Breast epithelium (tissue), 3 donors: ENCODE results near the gene SRPX.

Experiments
- POLR2A ChIP-seq: fragments of 450-650 bp; IDR thresholded peaks from one replicate; pipeline ENCODE4 v1.6.1; 2016; ENCODE audit warnings: antibody characterized with exemption, mild to moderate bottlenecking, moderate library complexity
- POLR2AphosphoS5 ChIP-seq, 3 donors: sonication (generic); formaldehyde crosslinking; IDR thresholded peaks; one replicate each; pipeline ENCODE4 v1.6.1; 2017; ENCODE audit warnings: antibody characterized with exemption in 3 of 3
- TF ChIP-seq, protein P1 (sequence below), 3 donors: fragments of 450-650 bp; IDR thresholded peaks; one replicate each; pipeline ENCODE4 v1.5.1; 2016 to 2017; ENCODE audit warnings: antibody characterized with exemption in 3 of 3, mild to moderate bottlenecking in 3 of 3, moderate library complexity in 3 of 3

DNA sequence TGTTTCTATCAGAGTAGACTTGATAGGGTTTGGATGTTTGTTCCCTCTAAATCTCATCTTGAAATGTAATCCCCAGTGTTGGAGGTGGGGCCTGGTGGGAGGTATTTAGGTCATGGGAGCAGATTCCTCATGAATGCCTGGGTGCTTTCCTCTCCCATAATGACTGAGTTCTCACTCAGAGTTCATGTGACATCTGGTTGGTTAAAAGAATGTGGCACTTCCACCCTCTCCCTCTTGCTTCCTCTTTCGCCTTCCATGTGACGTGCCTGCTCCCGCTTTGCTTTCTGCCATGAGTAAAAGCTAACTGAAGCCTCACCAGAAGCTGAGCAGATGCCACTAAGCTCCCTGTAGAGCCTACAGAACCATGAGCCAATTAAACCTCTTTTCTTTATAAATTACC lies 47.3 kb upstream of the SRPX start:
- TF ChIP-seq, protein P1, sequence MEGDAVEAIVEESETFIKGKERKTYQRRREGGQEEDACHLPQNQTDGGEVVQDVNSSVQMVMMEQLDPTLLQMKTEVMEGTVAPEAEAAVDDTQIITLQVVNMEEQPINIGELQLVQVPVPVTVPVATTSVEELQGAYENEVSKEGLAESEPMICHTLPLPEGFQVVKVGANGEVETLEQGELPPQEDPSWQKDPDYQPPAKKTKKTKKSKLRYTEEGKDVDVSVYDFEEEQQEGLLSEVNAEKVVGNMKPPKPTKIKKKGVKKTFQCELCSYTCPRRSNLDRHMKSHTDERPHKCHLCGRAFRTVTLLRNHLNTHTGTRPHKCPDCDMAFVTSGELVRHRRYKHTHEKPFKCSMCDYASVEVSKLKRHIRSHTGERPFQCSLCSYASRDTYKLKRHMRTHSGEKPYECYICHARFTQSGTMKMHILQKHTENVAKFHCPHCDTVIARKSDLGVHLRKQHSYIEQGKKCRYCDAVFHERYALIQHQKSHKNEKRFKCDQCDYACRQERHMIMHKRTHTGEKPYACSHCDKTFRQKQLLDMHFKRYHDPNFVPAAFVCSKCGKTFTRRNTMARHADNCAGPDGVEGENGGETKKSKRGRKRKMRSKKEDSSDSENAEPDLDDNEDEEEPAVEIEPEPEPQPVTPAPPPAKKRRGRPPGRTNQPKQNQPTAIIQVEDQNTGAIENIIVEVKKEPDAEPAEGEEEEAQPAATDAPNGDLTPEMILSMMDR (IDR thresholded peaks at IDR 0.05), result no peak
- TF ChIP-seq POLR2AphosphoS5 (IDR thresholded peaks at IDR 0.05), result no peak
- no peak for TF ChIP-seq POLR2A
